NCI-H524 treated with DMSO at 0.1 percent for 48 hours (cell line): Measurements from ENCODE around the gene MROH7.

Experiments
- DNase-seq: peaks from one replicate; lab custom pipeline; 2025; lab: John Stamatoyannopoulos, UW

Gene MROH7

DNA sequence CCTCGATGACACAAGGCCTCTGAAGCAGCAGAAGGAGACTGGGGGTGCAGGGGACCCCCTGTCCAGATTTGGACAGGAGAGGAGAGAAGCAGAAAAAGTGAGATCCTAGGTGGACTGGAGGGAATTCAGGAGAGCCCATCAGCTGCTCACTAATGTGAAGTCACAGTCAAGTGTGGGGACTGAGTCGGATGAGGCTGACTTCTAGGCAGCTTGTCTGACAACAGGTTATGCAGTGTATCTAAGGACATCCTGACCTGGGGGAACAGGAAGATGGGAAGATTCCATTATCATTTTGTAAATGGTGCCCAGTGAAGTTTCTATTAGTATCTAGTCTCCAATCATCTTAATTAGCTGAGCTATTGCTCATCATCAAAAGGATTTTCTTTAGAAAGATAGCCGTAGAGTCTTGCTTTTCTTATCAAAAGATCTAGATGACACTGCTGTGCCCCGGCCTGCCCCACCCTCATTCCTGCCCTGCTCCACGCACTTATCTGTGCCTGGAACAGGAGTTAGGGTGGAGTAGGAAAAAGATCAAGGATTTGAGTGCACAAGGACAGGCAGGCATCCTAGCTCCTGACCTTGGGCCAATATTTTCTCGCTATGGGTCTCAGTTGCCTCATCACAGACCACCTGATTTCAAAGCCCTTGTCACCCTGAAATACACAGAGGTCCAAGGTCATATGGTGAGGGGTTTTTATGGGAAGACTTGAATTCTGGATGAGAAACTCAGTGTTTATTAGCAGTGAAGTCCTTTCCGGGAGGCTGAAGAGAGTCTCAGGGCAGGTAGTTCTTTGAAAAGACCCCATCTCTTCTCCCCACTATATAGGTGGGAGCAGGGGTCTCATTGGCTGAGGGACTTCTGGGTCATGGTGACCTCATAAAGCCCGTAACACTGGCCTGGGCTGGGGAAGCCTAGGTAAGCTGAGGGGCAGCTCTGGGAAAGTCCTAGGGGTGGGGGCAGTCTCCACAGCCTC, at the start of gene MROH7:
Gene MROH7 (plus strand): TSS at position 924 of the 974 bp plus-strand sequence. CDS start 11,141 bp downstream, outside the sequence.
- DNase-seq = no peak

DNA sequence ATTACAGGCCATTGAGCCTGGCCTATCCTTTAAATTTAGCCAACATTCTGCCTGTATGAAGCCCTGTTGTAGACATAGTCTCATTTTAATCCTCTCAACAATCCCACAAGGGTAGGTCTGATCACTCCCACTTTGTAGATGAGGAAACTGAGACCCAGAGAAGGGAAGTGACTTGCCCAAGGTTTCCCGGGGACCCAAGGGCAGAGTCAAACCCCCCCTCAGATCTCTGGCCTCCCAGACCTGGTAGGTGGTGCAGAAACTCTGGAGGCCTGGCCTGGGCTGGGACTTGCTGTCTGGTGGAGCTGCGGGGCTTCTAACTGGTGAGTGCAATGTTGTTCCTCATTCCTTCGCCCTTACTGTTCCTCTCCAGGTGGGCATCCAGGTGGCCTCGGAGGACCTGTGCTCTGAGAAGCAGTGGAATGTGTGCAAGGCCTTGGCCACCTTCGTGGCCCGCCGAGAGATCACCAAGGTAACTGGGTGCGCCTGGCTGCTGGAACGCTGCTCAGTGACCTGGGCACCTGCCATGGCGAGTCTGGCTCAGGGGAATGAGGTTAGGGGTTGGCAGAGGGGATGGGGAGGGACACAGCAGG, 47.9 kb upstream of the MROH7 start:
- DNase-seq = no peak

DNA sequence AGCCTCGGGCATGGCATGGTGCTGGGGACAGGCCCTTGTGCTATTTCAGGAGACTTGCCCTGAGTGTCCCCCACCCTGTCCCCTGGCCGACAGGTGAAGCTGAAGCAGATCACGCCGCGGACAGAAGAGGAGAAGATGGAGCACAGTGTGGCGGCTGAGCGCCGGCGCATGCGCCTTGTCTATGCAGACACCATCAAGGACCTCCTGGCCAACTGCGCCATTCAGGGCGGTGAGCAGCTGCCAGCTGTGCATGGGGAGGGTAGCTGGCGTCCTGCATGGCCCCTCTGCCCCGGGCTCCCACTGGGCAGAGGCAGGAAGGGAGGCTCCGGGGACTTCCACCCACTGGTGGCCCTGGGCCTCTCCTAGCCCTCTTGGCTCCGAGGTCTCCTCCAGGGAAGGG, 47.1 kb upstream of the MROH7 start:
- no peak for DNase-seq

DNA sequence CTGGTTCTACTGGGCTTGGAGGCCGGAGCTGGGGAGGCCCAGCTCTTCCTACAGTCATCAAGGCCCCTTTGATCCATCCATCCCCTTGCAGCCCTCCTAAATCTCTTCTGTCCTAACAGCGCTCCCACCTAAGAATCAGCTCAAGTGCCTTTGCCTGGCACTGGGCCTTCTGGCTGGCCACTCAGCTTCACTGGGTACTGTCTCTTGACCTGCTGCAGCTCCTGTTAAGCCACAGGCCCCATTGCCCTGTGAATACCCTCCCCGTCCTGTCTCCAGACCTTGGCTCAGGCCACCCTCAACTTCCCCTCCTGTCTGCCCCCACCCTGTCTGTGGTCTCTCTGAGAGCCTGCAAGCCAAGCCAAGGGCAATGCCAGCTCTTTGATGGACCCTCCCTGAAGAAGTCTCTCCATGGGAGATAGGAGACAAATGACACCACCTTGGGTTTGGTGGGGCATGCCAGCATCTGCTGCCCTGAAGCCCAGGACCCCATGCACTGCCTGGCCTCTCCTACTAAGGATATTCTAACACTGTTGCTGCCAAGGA, 45.6 kb upstream of the MROH7 start:
- DNase-seq = no peak

DNA sequence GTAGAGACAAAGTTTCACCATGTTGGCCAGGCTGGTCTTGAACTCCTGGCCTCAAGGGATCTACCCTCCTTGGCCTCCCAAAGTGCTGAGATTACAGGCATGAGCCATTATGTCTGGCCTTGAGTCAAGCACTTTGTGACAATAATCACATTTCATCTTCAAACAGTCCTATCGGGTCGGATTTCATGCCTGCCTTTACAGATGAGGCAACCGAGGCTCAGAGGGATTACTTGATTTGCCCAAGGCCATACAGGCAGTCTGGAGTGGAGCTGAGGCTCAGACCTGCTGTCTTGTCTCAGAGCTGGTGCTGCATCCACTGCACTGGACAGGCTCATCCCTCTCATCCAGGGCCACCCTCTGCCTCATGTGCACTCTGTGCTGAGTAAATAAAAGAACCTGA, 44.8 kb upstream of the MROH7 start:
- DNase-seq = no peak

DNA sequence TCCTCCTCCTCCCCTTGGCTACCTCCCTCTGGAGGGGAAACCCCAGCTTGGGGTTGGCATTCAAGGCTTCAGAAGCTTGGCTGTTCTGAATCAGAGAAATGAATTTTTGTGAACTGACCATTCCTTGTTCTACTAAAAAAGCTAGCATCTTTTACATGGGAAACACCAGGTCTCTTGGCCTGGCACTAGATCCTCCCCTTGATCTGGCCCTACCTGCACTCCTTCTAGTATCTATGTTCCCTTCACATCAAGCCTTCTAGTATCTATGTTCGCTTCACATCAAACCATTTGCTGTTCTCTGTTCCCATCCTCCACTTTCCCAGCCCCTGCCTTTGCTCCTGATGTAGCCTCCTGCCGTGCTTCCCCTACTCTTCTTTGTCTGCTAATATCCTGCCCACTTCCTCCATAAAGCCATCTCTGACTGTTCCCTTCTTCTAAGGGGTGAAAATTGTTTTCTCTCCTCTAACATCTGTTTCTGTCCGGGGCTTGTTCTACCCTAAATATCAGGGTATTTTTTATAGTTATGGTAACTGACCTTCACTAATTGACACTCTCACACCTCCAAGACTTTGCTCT, 44.0 kb upstream of the MROH7 start:
- no peak for DNase-seq

DNA sequence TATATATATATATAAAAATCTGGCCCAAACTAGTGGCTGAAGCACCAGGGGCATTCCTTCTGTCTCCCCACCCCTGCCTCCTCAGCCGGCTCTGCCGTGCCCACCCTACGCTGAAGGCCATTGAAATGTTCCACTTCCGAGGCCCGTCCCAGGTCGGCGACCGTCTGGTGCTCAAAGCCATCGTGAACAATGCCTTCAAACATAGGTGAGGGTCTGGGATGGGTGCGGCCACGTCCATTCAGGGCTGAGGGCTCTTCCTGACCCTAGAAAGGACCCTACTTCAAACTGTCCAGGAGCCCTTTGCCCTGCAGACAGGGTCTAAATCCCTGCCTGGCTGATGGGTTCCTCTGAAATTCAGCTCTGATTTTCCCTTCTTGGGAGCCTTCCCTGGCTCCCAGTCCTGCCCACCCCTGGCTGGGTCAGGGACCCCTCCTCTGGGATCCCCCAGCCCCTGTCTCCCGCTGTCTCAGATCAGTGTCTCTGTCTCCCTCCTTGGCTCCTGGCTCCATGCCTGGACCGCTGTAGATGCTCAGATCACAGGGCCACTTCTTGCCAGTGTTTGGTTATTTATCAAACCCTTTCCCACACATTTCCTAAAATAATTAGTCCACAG, 42.3 kb upstream of the MROH7 start:
- no peak for DNase-seq

DNA sequence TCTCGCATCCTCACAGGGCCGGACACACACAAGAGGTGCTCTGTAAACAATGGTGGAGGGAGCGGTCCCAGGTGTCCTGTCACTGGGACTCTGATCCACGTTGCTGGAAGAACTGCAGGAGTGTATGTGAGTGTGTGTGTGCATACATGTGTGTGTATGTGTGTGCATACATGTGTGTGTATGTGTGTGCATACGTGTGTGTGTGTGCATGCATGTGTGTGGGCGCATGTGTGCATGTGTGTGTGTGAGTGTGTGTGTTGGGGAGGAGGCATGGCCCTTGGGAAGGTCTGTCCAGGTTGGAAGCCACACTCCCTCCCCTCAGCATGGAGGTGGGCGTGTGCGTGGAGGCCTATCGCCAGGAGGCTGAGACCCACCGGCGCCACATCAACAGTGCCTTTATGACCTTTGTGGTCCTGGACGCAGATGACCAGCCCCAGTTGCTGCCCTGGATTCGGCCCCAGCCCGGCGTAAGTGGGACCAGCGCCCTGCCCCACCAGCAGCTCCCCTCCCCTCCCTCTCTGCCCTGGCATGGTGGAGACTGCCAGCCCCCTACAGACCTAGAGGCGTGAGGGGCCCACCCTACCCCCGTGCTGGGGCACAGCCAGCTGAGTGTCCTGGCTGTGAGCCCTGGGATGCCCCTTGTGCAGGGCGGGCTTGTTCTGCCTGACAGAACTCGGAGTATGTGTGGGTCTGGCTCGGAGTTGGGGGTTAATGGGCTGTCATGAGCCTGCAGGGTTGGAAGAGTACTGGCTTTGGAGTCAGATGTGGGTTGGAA, 40.5 kb upstream of the MROH7 start:
- no peak for DNase-seq

DNA sequence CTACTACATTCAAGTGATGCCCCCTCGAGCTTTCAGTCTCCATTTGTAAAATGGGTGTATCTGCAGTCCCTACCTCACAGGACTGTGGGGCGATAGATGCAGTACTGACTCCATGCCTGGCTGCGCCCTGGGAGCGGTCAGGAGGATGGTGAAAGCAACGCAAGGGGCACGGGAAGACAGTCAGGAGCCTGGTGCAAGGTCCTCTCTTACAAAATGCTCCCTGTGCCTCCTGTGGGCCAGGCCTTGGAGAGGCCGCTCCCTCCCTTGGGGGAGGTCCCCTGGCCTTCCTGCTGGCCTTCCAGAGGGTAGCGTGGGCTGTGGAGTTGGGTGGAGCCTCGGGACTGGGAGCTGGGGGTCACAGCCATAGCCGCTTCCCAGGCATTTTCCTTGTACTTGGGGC, 39.9 kb upstream of the MROH7 start:
- DNase-seq = no peak

DNA sequence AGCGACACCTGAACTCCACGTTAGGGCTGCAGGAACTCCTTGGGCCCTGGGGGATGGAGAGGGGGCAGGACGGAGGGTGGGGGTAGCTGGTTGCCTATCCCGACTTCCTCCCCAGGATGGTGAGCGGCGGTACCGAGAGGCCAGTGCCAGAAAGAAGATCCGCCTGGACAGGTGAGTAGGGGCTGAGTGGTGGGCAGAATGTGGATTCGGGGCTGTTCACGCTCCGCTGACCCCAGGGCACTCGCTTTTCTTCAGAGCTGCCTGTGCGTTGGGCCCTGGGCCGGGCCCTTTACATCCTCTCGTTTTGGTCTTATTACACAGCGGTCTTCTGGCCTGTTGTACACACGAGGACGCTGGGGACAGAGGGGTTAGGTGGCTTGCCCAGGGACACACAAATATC, 39.0 kb upstream of the MROH7 start:
- DNase-seq = no peak

DNA sequence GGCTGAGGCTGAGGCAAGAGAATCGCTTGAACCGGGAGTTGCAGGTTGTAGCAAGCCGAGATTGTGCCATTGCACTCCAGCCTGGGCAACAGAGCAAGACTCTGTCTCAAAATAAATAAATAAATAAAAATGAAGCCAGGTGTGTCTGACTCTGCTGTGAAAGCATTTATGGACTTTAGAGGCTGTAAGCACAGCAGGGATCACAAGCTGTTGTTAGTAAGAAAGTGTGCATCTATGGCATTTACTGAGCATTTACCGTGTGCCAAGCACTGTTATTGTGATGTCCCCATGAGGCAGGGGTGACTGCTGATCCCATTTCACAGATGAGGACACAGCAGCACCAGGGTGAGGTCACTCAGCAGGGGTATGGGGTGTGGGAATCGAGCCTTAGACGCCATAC, 38.3 kb upstream of the MROH7 start:
- DNase-seq = no peak

DNA sequence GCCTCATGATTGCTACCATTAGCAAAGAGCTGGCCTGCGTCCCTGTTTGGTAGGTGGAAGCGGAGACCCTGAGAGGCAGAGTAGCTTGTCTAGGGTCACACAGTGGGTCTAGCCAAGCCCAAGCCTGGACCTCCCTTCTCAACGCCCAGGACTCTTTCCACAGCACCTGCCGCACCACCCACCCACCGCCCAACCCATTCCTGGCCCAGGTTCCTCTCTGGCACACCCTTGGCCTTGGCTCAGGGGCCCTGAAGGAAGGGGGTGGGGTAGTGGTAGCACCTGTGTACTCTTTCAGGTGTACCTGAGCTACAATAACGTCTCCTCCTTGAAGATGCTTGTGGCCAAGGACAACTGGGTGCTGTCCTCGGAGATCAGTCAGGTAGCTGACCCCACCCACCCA, 37.5 kb upstream of the MROH7 start:
- DNase-seq = no peak

DNA sequence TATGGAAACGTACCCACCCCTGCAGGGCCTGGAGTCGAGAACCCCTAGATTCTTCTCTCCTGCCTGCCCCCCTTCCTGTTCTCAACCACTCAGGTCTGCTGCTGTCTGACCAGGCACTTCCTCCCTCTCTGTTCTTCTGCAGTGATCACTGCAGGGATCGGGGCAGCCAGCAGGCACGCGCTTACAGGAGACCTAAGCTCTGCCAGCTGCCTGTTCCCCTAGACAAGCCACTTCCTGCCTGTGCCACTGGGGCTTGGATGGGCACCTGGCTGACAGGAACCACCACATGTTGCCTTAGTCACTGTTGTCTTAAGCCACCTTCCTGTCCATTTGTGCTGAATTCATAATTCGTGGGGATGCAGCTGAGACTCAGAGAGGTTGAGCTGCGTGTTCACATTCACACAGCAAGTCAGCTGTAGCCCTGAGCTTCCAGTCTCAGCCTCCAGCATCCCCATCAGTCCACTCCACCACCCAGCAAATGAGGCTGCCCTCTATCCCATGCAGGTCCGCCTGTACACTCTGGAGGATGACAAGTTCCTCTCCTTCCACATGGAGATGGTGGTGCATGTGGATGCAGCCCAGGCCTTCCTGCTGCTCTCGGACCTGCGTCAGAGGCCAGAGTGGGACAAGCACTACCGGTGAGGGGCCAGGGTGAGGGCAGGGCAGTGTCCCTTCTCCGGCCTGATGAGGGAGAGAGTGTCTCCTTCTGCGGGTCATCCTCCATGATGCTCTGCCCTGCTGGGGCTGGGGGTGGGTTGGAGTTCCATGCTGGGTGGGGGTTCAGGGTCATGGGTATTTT, 36.8 kb upstream of the MROH7 start:
- no peak for DNase-seq

DNA sequence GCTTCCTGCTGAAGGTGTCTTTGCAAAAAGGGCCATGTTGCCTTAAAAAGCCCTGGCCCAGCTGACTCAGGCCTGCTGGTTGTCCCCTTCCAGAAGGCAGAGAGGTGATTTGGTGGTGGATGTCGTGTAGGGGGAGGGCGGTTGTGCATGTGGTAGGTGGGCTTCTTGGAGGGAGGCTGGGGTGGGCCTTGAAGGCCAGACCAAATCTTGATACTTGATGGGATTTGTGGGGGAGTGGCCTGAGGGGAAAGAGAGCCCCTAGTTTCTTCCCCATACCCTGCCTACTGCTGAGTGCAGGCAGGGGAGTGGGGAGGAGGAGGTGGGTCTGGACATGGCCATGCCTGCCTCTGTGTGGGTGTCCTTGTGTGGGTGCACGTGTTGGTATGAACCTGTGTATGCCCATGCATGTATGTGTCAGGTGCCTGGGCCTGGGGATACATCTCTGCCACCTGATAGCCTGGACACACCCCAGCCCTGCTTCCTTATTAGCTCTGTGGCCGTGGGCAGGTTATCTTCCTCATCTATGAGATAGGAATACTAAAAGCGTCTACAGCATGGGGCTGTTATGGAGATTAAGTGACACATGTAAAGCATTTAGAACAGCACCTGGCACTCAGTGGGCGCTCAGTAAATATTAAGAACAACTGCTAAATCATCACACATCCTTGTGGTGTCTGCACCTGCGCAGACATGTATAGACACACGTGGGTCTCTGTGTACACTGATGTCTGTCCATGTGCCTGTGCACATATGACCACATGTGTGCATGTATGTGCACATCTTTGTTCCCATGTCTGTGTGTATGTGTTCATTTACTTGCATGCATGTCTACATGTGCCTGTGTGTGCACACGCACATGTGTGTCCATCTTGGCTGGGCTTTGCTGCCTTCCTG, 35.2 kb upstream of the MROH7 start:
- DNase-seq = no peak

DNA sequence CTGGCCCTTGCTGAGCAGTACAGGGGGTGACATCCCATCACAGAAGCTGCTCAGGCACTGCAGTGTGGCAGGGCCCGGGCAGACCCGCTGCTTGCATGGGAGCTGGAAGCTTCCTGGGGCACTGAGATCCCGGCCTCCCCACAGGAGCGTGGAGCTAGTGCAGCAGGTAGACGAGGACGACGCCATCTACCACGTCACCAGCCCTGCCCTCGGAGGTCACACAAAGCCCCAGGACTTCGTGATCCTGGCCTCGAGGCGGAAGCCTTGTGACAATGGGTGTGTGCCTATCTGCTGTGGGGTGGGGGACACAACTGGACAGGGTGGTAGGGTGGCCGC, 34.6 kb upstream of the MROH7 start:
- DNase-seq = no peak

DNA sequence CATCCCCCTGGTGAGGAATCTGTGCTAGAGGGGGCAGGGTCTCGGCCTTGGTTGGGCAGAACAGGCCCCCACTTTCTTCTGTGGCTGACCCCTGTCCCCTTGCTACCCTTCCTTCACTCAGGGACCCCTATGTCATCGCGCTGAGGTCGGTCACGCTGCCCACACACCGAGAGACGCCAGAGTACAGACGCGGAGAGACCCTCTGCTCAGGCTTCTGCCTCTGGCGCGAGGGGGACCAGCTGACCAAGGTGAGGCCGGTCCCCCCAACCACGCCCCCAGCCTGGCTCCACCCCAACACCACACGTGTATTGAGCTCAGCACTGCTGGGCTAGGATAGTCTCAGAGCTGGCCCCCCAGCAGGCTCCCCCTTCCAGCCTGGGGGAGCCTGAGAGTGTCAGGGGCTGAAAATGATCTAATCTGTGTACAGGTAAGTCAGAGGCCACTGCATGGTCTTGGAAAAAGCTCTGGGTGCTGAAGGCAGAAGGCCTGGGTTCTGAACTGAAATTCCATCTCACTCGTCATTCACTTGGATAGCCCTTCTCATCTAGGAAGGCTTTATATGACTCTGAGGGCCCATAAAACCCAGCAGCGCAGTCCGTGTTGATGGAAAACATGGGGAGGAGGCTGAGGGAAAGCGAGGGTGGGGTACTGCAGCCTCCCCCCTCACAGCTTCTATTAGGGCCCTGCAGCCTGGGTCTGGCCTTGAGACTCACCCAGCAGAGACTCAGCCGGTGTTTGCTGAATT, 33.6 kb upstream of the MROH7 start:
- DNase-seq = no peak

DNA sequence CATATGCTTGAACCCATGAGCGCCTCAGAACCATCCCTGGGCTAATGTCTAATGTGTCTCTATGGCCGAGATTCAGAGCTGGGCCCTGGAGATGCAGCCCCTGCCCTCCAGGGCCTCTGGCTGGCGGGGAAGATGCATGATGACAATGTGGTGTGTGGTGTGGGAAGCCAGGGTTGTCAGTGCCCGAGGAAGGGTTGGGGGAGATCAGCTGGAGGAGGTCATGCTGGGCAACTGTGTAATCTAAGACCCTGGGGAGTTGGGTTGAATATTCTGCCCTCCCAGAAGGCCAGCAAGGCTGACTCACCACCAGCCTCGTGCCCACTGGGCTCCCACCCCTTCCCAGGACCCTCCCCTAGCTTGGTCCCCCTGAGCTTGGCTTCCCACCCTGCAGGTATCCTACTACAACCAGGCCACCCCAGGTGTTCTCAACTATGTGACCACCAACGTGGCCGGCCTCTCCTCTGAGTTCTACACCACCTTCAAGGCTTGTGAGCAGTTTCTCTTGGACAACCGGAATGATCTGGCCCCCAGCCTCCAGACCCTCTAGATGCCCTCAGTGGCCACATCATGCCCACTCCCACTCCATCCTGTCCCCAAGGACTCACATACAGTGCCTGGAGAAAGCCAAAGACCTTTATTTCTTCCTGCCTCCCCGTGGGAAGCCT, 32.9 kb upstream of the MROH7 start:
- no peak for DNase-seq

DNA sequence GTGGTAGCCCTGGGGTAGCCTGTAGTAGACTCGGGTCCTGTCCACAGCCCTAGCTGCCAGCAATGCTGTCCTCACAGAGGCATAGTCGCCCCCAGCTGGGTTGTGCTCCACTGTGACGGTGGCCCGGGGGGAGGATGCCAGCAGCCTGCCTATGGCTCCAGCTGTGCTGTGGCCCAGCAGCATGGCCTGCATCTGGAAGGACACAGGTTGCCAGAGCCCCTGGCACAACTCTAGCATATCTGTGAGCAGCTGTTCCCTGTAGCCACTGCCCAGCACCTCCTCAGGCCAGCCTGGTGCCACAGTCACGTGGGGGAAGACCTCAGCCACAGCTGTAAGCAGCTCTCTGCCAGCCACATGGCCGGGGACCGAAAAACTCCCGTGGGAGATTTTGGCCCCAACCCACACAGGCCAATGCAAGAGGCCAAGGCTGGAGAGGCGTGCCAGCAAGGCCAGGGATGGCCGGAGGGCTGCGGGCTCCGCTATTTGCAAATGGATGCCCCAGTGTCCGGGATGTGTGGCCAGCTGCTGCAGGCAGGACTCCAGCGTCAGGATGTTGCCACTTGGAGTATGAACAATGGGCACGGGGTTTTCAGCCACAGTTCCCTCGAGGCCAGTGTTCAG, 32.2 kb upstream of the MROH7 start:
- DNase-seq = no peak
